ENCODE measurements around the gene KLRF2.

The KLRF2 gene

DNA sequence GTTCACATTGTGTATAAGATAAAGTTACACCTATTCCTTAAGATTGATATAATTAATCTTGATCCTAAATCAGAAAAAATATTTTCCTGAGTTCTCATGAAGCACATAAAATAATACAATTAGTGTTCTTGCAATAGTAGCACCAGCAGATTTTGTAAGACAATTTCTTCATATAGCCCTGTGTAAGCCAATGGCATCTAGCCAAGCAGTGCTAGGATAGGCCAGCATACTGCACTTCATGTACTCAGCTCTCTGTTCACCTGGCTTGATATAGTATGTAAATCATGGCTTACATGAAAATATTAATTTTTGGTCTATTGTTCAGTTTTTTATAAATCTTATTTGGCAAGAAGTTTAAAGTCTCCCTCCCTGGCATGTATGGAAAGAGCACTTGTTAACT, 1.9 kb downstream of the KLRF2 start:
- DNase-seq (ENCODE audit: low spot score) = no peak
- FAIRE-seq = no peak

DNA sequence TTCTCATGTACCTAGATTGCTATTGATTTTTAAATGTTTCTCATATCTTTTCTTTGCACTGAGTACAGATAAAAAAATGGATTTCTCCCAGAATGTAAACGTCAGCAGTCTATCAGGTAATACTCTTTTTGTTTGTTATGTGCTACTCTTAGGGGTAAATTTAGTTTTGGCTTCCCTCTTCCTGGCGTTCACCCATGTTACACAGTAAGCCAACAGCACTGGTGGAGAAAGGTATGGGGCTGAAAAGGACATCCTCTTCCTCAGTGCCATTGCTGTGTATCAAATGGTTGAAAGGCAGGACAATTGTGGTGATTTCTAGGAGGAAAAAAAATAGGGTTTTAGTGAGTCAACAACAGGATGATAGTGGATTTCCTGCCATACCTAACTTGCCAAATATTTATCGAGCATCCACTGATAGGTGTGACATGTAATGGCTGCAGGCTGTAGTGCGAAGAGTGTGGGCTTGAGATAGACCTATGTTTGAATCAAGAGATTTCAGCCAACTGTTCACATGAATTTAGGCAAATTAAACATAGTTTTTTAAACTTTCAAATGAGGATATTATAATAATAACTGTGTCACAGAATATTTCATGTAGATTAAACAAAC, 7.5 kb downstream of the KLRF2 start:
- DNase-seq (ENCODE audit: low spot score) = no peak
- FAIRE-seq = no peak

DNA sequence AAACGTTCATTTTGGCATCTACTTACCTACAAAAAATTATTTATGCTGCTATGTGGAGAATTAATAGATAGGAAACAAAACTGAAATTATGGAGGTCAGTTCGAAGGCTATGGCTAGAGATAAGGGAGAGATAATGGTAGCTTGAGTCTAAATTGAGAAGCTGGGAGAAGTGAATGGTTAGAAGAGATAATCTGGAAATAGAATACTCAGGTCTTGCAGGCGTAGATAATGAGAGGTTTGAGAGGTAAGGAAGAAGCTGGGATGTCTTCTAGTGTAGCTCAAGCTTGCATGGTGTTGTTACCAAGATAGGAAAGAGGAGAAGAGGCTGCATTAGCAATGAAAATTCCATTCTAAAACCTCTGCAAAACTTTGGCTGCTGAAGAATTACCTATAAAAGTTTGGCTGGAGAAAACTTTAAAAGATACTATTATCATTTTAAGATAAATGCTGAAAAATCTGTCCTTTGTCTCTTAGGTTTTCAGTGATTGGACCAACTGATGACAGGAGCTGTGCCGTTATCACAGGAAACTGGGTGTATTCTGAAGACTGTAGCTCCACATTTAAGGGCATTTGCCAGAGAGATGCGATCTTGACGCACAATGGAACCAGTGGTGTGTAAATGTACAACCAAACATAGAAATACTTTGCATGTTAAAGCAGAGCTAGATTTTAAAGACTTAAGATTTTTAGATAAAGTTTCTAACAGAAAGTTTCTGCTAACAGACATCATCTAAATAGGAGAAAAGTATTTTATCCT, 14.1 kb downstream of the KLRF2 start:
- DNase-seq (ENCODE audit: low spot score) (no peak), FAIRE-seq (no peak)

DNA sequence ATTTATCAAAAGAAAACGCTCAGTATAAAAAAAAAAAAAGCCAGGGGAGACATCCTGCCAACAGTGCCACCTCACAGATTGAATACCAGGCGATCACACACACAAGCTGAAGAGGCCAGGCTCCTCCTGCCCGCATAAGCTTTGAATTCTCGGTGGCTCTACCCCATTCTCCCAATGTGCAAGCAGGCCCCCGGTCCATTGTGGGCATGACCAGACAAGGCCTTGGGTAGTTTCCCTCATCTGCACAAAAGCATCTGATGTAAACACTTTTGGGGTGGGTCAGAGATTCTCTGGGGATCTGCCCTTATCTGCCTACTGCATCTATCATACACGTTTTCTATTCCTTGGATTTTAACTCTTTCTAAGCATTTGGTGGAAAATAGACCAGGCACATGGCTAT, 16.2 kb downstream of the KLRF2 start:
- DNase-seq (ENCODE audit: low spot score) = no peak

DNA sequence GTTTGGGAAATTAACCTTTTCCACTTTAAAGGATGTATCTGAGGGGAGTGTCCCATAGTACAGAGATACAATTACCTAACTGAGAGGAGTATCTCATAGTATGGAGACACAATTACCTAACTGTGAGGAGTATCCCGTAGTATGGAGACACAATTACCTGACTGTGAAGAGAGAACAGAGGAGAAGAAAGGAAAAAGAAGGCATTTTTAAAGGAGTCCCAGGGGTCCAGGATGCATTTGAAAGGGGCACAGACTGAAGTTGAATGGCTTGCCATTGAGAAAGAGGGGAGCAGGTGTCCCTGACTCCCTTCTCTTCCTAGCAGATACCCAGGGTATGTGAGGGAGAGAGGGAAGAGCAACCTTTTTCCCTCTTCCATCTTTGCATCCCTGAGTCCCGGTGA, 17.9 kb downstream of the KLRF2 start:
- no peak for FAIRE-seq
- no peak for DNase-seq (ENCODE audit: low spot score)

More for the DNA sequence above, 16.2 kb downstream of the KLRF2 start:
- FAIRE-seq = no peak

DNA sequence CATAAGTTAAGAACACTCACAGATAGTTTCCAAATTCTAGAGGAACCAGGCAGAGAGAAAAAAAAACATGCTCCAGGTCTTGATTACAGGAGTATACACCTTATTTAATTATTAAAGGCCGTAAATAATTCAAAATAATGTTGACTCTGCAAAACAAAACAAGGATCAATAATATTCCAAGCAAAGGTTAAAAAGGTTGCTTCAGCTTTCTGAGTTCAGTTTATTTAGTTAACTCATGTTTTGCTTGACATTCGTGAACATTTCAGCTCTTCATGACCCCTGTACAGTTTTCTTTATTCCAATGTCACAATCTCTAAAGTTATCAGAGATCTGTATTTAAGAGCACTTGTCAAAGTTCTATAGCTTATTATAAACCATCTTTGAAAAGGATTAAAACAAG, 19.6 kb downstream of the KLRF2 start:
- no peak for DNase-seq (ENCODE audit: low spot score)
- FAIRE-seq = no peak

DNA sequence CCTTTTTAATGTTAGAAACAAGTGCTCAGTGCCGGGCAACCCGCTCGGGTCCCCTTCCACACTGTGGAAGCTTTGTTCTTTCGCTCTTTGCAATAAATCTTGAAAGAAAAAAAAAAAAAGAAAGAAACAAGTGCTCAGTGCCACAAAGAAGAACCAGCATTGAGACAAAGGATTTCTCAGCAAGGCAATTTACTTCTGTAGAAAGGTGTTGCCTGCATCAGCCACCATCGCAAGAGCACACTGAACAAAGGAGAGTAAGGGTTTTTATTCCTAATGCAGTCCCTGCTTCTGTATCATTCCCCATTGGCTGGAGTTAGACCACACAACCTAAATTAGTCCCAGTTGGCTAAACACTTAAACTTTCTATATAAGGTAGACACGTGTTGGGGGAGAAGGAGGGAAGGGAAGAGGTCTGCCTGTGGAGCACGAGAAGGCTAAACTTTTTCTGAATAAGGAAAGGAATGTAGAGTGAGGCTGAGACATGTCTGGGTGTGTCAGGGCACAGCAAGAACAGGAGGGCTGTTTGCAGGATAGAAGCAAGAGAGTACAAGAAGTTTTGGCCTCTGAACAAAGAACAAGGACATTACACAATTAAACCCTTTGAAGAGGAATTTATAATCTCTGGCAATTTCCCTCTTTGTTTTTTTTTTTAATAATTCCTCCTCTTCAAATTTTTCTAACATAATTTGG, 21.4 kb downstream of the KLRF2 start:
- DNase-seq (ENCODE audit: low spot score) (no peak), FAIRE-seq (no peak)

DNA sequence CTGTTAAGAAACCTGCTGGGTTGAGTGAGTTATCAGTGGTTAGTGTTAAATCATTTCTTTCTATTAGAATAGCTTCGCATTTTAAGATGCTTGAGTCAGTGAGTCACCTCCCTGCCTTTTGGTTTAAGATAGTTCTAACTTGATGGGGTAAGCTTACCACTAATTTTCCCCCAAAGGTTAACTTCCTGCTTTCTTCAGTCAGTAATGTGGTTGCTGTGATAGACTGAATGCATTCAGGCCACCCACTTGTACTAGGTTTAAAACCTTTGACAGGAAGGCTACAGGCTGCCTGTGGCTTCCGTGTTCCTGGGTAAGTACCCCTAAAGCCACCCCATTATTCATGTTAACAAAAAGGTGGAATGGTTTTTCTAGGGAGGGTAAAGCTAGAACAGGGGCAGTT, 25.6 kb downstream of the KLRF2 start:
- FAIRE-seq (no peak), DNase-seq (ENCODE audit: low spot score) (no peak)

DNA sequence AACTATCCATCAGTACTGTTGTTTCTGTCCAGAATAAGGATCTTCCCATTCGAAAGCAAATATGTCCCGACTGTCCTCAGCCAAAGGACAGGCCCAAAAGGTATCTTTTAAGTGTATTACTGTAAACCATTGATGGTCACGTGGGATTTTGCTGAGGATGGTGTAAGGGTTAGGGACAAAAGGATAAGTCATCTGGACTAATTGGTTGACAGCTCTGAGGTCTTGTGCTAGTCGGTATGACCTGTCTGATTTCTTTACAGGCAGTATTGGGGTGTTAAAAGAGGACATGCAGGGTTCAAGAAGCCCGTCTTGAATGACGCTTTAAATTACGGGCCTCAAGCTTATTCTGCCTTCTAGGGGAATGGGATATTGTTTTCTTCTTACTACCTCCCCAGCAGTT, 26.5 kb downstream of the KLRF2 start:
- no peak for FAIRE-seq

DNA sequence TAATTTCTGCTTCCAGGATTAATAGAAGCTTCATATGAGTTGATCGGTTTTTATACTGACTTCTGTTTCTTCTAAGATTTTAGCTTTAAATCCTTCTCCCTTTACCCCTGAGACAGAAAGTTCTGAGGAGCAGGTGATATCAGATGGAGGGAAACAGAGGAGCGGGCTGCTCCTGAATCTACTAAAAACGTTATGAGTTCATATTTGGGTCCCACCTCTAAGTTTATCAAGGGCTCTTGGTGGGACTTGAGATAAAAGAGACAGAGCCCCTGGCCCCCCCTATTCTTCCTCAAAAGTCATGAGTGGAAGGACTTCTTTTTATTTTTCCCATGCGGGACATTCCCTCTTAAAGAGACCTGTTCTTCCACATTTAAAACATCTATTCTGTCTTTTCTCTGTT, 27.1 kb downstream of the KLRF2 start:
- no peak for DNase-seq (ENCODE audit: low spot score)
- no peak for FAIRE-seq

More for the DNA sequence above, 26.5 kb downstream of the KLRF2 start:
- no peak for DNase-seq (ENCODE audit: low spot score)

DNA sequence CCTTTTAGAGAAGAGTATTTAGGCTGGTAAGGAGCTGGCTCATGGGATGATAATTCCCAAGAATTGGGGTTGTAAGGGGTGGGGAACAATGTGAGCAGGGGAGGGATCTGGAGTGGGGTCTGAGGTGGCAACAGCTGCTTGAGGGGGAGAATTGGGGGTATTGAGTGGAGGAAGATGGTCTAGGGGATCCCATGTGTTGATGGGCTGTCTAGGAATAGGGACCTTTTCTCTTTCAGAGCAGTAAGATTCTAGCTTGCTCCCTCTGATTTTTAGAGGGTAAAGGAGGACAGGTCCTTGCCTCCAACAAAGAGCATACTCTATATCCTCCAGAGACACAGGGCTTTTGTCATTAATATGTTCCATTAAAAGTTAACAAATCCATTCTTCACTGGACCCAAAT, 28.4 kb downstream of the KLRF2 start:
- FAIRE-seq (no peak), DNase-seq (ENCODE audit: low spot score) (no peak)

DNA sequence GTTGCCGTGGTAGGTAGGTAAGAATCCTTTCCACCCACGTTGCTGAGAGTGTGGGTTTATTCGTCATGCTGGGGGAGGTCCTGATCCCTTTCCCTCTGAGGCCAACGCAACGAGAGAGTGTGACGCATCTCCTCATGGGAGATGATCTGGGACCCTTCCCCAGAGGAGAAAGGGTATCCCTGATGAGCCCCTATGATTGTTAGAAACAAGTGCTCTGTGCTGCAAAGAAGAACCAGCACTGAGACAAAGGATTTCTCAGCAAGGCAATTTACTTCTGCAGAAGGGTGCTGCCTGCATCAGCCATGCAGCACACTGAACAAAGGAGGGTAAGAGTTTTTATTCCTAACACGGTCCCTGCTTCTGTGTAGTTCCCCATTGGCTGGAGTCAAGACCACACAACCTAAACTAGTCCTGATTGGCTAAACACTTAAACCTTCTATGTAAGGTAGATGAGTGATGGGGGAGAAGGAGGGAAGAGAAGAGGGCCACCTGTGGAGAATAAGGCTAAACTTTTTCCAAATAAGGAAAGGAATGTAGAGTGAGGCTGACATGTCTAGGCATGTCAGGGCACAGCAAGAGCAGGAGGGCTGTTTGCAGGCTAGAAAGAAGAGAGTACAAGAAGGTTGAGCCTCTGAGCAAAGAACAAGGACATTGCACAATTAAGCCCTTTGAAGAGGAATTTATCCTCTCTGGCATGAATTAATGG, 29.6 kb downstream of the KLRF2 start:
- DNase-seq (ENCODE audit: low spot score) = no peak
- no peak for FAIRE-seq

DNA sequence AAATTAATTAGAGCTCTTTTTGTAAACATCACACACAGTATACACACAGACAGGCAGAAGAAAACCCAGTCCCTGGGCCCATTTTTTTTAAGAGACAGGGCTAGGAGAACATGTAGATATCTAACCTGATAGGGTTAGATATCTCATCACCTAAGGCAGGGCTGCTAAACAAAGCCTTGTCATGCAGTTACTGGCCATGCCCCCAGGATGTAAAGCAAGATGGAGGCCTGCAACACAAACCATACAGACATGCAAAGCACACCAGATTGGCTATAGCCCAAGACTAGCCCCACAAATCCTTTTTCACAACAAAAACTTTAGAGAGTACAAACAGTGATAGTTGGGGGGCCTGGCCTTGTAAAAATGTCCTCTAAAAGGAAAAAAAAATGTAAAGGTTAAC, 30.4 kb downstream of the KLRF2 start:
- FAIRE-seq (no peak), DNase-seq (ENCODE audit: low spot score) (no peak)

DNA sequence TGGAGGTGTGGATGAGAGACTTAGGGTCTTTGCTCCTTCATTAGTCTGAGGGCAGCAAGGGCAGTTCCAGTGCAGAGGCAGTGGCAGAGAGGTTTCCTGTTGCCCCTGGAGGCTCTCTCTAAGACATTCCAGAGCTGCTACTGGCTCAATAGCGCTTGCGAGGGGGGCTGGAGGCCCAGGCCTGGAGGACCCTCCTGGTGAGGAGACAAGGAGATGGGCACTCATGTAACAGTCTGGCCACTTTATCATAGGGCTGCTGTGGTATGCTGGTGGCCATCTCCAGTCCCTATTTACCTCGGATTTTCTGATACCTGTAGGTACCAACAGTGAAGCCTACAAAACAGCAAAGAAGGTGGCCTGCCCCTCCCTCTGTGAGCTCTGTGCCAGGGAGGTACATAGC, 38.2 kb downstream of the KLRF2 start:
- FAIRE-seq = no peak
- no peak for DNase-seq (ENCODE audit: low spot score)

DNA sequence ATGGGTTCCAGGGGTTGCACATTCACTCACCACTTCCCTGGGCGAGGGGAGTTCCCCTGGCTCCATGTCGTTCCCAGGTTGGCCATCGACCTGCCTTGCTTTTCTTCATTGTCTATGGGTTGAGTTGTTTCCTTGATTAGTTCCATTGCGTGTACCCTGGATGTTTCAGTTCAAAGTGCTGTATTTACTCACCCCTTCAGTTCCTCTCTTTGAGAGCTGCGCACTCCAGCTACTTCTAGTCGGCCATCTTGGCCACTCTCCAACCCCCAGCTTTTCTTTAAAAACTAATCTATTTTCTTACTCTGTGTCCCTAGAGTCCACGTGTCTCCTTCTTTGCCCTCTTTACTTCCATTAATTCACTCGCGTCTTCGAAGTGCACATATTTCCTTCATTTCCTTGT, 39.2 kb downstream of the KLRF2 start:
- no peak for DNase-seq (ENCODE audit: low spot score)
- no peak for FAIRE-seq

DNA sequence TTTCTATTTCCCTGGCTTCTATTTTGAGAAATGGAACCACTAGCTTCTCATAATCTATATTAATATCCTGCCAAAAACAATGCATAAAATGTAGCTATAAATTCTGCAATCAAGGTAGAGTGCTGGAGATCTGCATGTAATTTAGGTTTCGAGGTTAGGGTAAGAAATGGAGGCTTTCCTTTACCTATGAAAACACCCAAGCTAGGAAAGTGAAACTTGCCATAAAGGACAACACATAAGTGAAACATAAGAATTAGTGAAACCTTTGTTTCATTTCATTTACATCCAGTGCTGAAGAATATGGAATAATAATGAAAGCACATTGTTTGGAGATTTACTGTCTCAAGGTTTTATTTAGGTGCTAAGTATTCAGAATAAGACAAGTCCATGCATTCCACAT, 41.1 kb downstream of the KLRF2 start:
- FAIRE-seq (no peak), DNase-seq (ENCODE audit: low spot score) (no peak)

DNA sequence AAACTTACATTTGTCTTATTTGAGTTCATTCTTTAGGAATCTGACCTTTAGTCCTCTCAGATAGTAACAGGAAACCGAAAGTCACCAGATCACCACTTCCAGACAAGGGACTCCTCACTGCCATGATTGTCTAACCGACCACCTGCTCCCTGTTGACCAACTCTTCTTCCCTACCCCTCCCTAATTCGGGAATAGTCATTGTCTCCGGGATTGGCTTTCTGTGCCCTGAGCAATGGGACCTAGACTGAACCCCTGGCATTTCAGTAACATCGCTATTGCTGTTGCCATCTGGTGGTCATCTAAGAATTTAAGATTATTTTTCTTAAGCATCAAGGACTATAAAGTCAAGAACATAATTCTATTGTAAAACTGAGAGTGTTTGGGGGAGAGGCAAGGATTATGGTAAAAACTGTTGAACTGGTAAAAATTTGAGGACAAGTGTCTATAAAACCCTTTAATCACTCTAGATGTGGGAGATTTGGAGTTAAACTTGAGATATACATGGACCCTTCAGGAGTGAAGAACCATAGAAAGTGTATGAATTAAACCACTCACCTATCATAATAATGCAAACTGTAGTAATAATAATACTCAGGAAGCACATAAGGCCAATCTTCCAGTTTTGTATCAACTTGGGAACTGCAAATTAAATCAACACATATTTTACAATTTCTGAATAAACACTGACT, 44.6 kb downstream of the KLRF2 start:
- FAIRE-seq = no peak
- DNase-seq (ENCODE audit: low spot score) = peak; percentile 23

DNA sequence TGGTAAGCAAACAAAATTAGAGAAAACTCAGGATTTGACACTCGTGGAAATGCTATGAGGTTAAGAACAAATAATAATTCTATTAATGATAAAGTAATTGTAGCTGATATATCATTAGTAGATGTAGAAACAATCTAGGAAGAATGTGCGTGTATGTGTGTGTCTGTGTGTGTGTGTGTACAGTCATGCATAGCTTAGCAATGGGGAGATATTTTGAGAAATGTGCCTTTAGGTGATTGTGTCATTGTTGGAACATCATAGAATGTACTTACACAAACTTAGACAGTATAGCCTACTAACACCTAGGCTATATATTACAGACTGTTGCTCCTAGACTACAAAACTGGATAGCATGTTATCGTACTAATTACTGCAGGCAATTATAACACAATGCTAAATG, 45.6 kb downstream of the KLRF2 start:
- no peak for FAIRE-seq
- DNase-seq (ENCODE audit: low spot score) = no peak

DNA sequence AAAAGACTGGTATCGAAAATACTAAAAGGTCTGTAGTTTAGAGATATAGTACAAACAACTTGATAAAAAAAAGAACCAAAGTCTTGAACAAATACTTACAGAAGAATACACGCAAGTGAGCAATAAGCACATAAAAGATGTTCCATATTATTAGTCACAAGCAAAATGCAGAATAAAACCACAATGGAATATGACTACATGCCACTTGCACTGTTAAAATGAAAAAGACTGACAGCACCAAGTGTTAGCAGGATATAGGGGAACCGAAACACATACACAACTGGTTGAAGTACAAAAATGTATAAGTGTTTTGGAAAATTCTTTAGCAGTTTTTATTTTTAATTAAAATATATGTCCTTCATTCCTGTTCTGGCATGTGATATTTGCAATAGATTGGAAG, 47.3 kb downstream of the KLRF2 start:
- DNase-seq (ENCODE audit: low spot score) = no peak
- FAIRE-seq = no peak

DNA sequence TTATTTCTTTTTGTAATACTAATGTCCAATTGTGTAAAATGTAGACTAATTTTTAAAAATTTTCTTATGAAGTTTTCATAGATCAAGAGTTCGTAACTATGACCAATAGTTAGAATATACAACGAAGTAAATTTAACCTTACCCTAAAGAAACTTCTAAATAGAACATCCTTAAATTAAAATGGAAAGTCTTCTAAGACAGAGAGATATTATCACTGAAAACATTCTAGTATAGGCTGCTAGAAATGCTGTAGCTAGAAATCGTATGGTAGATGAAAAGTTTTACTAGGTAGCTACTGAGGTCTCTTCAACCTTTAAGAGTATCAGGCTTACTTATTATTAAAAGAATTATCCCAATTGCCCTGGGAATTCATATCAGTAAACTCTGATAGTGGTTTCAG, 50.0 kb downstream of the KLRF2 start:
- no peak for DNase-seq (ENCODE audit: low spot score)
- FAIRE-seq = no peak

DNA sequence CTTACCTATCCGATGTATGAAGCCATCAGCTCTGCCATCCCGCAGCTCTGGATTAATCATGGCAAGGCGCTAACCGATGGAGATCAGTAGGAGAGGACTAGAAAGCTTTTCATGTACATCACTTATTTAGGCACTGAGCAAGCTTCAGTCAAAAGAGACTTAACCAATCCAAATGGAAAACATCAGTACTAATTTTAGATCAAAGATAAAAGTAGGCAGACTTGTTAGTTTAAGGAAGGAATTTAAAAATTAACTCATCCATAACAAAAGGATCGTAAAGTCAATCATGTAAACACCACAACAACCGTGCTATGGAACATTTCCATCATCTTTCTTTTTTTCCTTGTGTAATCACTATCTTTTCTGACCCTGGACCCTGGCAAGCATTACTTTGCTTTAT, 51.0 kb downstream of the KLRF2 start, which contains the start of gene CLEC2A:
Gene CLEC2A, minus strand, starts transcription at position 101 of the 400 bp plus-strand sequence. Its CDS starts 41 bp downstream, at position 60.
- no peak for FAIRE-seq
- no peak for DNase-seq (ENCODE audit: low spot score)

Data from RCC 7860 (cell line).